MM.1S (cell line): ENCODE measurements around the gene FN3KRP.

Experiments
- CTCF ChIP-seq: fragments of 300-600 bp; sonication (generic); IDR thresholded peaks from 2 replicates; pipeline ENCODE4 v1.5.1; 2016; ENCODE audit warnings: antibody characterized with exemption, low read length, mixed read lengths
- EZH2 ChIP-seq: fragments of 300-600 bp; sonication (generic); optimal IDR thresholded peaks from 2 replicates; pipeline ENCODE3; 2017; ENCODE audit warnings: low read depth, mild to moderate bottlenecking, antibody characterized with exemption, low read length, mixed read lengths
- EZH2phosphoT487 ChIP-seq: fragments of 300-600 bp; sonication (generic); IDR thresholded peaks from 2 replicates; pipeline ENCODE4 v1.6.1; 2018; ENCODE audit warnings: antibody characterized with exemption, low read length

DNA sequence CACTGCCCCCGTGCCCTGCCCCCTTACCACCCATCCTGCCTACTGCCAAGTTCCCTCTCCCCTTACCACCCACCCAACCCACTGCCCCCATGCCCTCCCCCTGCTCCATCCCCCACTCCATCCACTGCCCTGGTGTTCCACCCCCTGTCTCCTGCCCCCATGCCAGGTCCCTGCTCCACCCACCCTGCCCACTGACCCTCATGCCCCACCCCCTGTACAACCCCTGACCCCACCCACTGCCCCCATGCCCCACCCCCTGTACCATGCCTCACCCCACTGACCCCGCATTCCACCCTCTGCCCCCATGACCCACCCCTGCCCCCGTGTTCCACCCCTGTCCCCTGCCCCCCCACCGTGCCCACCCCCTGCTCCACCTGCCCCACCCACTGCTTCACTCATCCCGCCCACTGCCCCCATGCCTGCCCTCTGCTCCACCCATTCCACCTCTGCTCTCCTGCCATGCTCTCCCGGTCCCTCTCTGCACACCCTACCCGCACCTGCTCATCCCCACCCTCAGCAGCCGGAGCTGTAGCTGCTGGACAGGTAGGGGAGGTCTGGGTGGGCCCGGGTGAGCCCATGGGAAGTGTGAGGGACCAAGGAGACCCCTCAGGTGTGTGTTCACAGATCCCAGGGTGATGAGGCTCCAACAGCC is 7.4 kb upstream of the FN3KRP start:
- TF ChIP-seq CTCF: no peak
- TF ChIP-seq EZH2: no peak
- TF ChIP-seq EZH2phosphoT487: no peak
